ENCODE measurements around the gene FXYD6.

The FXYD6 gene

DNA sequence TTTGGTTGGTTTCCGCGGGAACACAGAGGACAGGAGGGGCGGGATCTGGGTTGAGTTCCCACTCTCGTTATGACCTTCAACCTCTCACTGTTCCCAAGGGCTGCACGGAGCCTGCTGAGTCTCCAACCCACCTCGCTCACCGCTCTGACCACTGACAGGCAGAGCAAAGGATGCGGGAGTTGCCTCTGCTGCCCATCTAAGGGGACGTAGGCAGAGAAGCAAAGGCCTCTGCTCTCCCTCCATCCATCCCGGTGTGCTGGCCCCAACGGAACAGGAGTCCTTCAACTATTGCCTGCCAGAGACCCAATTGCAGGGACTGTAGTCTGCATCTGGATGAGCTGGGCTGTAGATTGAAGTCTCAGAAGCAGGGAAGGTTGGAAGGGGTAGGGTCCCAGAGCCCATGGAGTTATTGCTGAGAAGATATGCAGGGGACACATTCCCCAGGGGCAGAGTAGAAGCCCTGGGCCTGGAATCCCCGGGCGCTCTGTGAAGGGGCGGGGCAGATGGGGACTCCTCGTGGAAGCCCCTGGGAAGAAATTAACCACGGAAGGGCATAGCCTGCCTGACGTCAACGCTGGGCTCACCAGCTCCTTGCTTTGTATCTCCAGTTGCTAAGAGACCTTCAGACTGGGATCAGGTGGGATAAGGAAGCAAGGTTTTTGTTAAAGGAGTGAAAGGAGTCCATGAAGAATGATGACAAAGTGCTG, 39.2 kb downstream of the FXYD6 start:
- Histone ChIP-seq H3K4me3 (ENCODE audit: low read depth in 1 of 2, low read length in 2 of 2) (no peak overlapping the region), H3K9ac (ENCODE audit: low read length) (no peak overlapping the region), H3K27ac (ENCODE audit: low read depth, low read length) (no peak overlapping the region), H3K36me3 (ENCODE audit: insufficient read depth, low read length) (peaks cover 51% of the 10 kb centered on the region), H3K4me1 (ENCODE audit: insufficient read depth, low read length) (peaks cover 4% of the 10 kb centered on the region), H3K9me3 (ENCODE audit: low read length) (no peaks in the 10 kb centered on the region), H3K27me3 (ENCODE audit: control insufficient read depth in 1 of 2, insufficient read depth in 2 of 2, low read length in 2 of 2) (no peaks in the 10 kb centered on the region)

DNA sequence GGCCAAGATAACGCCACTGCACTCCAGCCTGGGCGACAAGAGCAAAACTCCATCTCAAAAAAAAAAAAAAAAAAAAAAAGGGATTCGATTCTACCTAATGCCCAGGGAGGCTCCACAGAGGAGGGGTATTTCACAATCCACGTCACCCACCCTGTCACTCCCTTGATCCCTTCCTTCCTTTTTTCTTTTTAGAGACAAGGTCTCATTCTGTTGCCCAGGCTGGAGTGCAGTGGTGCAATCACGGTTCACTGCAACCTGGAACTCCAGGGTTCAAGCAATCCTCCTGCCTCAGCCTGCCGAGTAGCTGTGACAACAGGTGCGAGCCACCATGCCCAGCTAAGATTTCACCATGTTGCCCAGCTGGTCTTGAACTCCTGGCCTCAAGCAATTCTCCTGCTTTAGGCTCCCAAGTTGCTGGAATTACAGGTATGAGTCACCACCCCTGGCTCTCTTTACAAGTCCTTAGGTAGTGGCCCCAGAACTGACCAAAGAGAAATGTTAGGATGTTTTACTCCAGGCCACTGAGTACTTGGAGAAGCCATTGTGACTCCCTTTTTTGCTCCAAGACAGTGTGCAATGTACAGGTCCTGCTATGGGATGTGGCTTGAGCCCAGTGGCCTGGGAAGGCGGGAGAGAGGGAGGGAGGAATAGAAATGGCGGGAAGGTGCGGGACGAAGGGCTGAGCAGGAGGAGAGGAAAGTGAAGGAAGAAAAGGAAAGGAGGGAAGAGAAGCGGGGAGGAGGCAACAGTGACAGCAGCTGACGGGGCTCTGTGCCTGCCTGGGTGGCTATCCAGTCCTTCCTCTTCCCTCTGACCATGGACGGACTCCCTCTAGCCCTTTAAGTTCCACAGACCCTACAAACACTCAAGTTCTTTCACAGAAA, 40.1 kb downstream of the FXYD6 start:
- Histone ChIP-seq H3K9ac (ENCODE audit: low read length) (no peak overlapping the region), H3K27me3 (ENCODE audit: control insufficient read depth in 1 of 2, insufficient read depth in 2 of 2, low read length in 2 of 2) (no peaks in the 10 kb centered on the region), H3K4me3 (ENCODE audit: low read depth in 1 of 2, low read length in 2 of 2) (no peak overlapping the region), H3K27ac (ENCODE audit: low read depth, low read length) (no peak overlapping the region), H3K4me1 (ENCODE audit: insufficient read depth, low read length) (peaks cover 7% of the 10 kb centered on the region), H3K9me3 (ENCODE audit: low read length) (no peaks in the 10 kb centered on the region), H3K36me3 (ENCODE audit: insufficient read depth, low read length) (peaks cover 42% of the 10 kb centered on the region)

DNA sequence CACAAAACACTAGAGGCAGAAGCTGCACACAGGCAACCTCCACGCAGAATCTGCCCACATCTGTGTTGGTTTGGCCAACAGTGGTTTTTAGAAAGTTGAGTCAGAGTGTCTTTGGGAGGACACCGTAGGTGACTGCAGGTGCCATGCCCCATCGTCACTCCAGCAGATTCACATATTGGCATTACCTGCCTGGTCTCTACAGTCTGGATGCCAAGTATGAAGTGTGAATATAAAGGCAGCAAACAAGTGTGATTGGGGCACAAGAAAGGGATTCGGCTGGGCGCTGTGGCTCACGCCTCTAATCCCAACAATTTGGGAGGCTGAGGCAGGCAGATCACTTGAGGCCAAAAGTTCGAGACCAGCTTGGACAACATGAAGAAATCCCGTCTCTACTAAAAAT, 40.9 kb downstream of the FXYD6 start:
- peaks cover 34% of the 10 kb centered on the region for H3K36me3 ChIP-seq (ENCODE audit: insufficient read depth, low read length)
- H3K9me3 ChIP-seq (ENCODE audit: low read length): no peaks in the 10 kb centered on the region
- H3K9ac ChIP-seq (ENCODE audit: low read length): no peak overlapping the region

DNA sequence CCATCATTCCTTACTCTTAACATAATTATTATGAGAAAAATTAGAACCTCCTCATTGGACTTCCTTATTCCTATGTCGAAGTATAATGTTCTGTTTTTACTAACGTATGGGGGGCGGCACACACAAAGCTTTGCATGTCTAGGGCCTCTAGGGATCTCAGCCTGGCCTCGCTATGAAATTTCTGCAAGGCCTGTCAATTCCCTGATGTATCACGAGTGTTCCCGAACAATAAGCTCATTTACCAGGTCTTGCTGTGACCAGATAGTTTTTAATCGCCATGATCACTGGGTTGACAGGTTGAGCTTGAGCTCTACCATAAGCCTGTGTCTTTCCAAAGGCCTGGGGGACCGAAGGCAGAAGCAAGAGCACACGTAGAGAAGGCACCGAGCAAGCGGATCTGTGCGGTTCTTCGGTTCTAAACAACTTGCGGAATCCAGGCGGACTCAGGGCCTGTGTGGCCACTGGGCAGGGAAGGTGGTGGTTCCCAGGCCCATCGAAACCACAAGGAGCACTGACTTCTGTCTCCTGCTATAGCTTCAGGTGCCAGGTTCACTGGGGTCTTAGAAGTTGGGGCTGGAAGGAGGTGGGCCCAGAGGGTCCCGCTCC, 41.5 kb downstream of the FXYD6 start:
- Histone ChIP-seq H3K27ac (ENCODE audit: low read depth, low read length) (no peak overlapping the region), H3K36me3 (ENCODE audit: insufficient read depth, low read length) (peaks cover 30% of the 10 kb centered on the region), H3K27me3 (ENCODE audit: control insufficient read depth in 1 of 2, insufficient read depth in 2 of 2, low read length in 2 of 2) (no peaks in the 10 kb centered on the region), H3K4me3 (ENCODE audit: low read depth in 1 of 2, low read length in 2 of 2) (no peak overlapping the region), H3K9ac (ENCODE audit: low read length) (no peak overlapping the region), H3K4me1 (ENCODE audit: insufficient read depth, low read length) (peaks cover 12% of the 10 kb centered on the region), H3K9me3 (ENCODE audit: low read length) (no peaks in the 10 kb centered on the region)

More for the DNA sequence above, 40.9 kb downstream of the FXYD6 start:
- Histone ChIP-seq H3K4me1 (ENCODE audit: insufficient read depth, low read length) (peaks cover 12% of the 10 kb centered on the region), H3K27ac (ENCODE audit: low read depth, low read length) (no peak overlapping the region), H3K4me3 (ENCODE audit: low read depth in 1 of 2, low read length in 2 of 2) (no peak overlapping the region), H3K27me3 (ENCODE audit: control insufficient read depth in 1 of 2, insufficient read depth in 2 of 2, low read length in 2 of 2) (no peaks in the 10 kb centered on the region)

DNA sequence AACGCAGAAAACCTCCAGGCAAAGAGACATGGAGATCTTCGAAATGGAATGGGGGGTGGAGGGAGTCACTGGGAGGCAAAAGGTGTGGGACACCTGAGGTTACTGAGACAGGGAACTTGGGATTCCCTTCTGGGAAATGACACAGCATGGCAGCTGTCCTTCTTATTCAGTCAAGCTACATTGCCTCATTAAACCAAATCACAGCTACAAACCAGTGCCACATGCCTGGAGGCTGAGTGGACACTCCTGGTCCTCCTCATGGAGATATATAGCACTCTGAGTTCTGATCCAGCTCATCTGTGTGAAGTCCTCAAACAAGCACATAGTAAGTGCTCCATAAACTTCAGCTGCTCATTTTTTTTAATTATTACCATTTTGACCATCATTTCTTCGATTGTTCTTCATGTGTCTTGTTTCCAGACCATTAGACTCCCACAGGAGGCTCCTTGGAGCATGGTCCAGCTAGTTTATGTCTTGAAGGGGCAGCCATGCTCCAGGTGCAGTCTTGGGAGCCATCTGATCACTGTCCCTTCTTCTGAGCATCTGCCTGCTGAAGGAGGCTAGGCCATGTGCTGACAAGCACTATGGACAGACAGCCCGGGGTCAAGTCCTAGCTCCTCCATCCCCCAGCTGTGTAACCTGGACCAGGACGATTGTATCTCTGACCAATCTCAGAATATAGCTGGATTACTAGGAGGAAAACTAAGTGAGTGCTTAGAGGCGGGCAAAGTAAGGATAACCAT, 42.2 kb downstream of the FXYD6 start:
- H3K9ac ChIP-seq (ENCODE audit: low read length): no peak overlapping the region
- no peak overlapping the region for H3K4me3 ChIP-seq (ENCODE audit: low read depth in 1 of 2, low read length in 2 of 2)
- H3K36me3 ChIP-seq (ENCODE audit: insufficient read depth, low read length): peaks cover 23% of the 10 kb centered on the region
- H3K9me3 ChIP-seq (ENCODE audit: low read length): no peaks in the 10 kb centered on the region
- H3K27me3 ChIP-seq (ENCODE audit: control insufficient read depth in 1 of 2, insufficient read depth in 2 of 2, low read length in 2 of 2): no peaks in the 10 kb centered on the region
- H3K27ac ChIP-seq (ENCODE audit: low read depth, low read length): no peak overlapping the region
- H3K4me1 ChIP-seq (ENCODE audit: insufficient read depth, low read length): peaks cover 12% of the 10 kb centered on the region

DNA sequence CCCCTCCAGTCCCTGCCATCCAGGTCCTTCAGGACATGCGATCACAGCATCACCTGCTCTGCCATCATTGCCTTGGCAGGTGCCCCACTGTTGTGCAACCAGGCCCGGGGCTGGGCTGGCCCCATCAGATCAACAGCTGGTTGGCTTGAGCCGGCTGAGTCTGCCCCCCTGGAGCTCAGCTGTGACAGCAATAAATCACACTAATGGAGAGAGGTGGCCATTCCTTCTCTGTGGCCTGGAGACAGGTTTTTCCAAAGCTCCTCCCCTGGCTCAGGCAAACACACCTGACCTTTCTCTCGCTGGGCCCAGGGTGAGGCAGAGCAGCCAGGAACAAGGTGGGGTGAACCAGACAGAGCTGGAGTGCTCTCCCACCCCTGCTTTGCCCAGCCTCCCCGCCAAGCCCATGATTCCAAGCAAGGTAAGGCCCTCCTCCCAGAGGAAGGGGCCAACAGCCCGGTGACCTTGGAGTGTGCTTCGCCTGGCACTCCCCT, 43.0 kb downstream of the FXYD6 start:
- H3K36me3 ChIP-seq (ENCODE audit: insufficient read depth, low read length): peaks cover 15% of the 10 kb centered on the region
- no peak overlapping the region for H3K27ac ChIP-seq (ENCODE audit: low read depth, low read length)
- H3K9ac ChIP-seq (ENCODE audit: low read length): no peak overlapping the region
- no peaks in the 10 kb centered on the region for H3K9me3 ChIP-seq (ENCODE audit: low read length)
- no peaks in the 10 kb centered on the region for H3K27me3 ChIP-seq (ENCODE audit: control insufficient read depth in 1 of 2, insufficient read depth in 2 of 2, low read length in 2 of 2)
- H3K4me1 ChIP-seq (ENCODE audit: insufficient read depth, low read length): peaks cover 20% of the 10 kb centered on the region
- H3K4me3 ChIP-seq (ENCODE audit: low read depth in 1 of 2, low read length in 2 of 2): no peak overlapping the region

DNA sequence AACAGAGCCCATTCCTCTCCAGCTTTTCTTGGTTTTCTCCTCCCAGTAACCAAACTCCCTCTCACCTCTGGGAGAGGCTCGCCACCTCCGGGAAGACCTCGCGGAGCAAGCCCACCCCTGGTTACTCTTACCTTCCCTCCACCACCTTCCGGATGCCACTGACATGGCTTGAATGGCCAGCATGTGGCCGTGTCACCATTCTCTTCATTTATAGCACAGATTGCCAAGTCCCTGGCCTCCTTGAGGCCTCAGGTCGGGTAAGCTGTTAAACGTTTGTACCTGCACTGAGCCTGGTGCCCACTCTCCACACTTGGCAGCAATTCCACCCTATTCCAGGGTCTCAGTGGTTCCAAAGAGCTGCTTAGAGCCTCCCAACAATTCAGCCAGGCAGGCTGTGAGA, 43.9 kb downstream of the FXYD6 start:
- H3K27ac ChIP-seq (ENCODE audit: low read depth, low read length): no peak overlapping the region
- H3K4me1 ChIP-seq (ENCODE audit: insufficient read depth, low read length): peaks cover 20% of the 10 kb centered on the region
- H3K36me3 ChIP-seq (ENCODE audit: insufficient read depth, low read length): peaks cover 6% of the 10 kb centered on the region
- no peaks in the 10 kb centered on the region for H3K27me3 ChIP-seq (ENCODE audit: control insufficient read depth in 1 of 2, insufficient read depth in 2 of 2, low read length in 2 of 2)
- no peak overlapping the region for H3K4me3 ChIP-seq (ENCODE audit: low read depth in 1 of 2, low read length in 2 of 2)
- no peaks in the 10 kb centered on the region for H3K9me3 ChIP-seq (ENCODE audit: low read length)
- H3K9ac ChIP-seq (ENCODE audit: low read length): no peak overlapping the region

DNA sequence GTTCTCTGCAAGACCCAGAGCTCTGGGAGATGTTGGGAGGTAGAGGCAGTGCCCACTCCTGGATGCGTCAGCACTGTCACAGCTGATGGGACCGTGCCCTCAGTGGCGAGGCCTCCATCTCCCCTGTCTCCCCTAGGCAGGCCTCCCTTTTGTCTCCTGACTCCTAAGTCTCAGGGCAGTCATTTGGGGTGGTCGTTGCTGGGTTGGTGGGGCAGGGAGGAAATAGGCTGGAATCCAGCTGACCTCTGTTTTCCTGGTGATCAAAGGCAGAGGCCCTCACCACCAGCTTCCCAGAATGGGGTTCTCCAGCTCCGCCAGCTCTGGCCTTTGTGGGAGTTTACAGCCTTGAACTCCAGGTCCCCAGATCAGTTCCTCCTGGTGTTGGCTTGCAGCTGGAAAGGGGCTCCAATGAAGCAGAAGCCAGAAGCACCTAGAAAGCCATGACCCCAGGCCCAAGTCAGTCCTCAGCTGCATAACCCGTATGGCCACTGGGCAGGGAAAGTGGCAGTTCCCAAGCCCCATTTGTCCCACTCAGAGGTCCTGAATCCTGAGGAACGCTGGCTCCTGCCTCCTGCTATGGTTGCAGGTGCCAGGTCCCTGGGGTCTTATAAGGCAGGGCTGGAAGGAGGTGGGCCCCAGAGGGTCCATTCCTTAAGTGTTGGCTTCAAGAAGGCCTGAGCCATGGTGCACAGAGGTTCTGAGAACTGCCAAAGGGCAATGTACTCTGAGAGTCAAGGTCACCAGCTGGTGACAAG, 44.6 kb downstream of the FXYD6 start:
- Histone ChIP-seq H3K4me3 (ENCODE audit: low read depth in 1 of 2, low read length in 2 of 2) (no peak overlapping the region), H3K9ac (ENCODE audit: low read length) (no peak overlapping the region), H3K9me3 (ENCODE audit: low read length) (no peaks in the 10 kb centered on the region), H3K27ac (ENCODE audit: low read depth, low read length) (no peak overlapping the region), H3K27me3 (ENCODE audit: control insufficient read depth in 1 of 2, insufficient read depth in 2 of 2, low read length in 2 of 2) (no peaks in the 10 kb centered on the region), H3K4me1 (ENCODE audit: insufficient read depth, low read length) (peaks cover 20% of the 10 kb centered on the region), H3K36me3 (ENCODE audit: insufficient read depth, low read length) (no peaks in the 10 kb centered on the region)

DNA sequence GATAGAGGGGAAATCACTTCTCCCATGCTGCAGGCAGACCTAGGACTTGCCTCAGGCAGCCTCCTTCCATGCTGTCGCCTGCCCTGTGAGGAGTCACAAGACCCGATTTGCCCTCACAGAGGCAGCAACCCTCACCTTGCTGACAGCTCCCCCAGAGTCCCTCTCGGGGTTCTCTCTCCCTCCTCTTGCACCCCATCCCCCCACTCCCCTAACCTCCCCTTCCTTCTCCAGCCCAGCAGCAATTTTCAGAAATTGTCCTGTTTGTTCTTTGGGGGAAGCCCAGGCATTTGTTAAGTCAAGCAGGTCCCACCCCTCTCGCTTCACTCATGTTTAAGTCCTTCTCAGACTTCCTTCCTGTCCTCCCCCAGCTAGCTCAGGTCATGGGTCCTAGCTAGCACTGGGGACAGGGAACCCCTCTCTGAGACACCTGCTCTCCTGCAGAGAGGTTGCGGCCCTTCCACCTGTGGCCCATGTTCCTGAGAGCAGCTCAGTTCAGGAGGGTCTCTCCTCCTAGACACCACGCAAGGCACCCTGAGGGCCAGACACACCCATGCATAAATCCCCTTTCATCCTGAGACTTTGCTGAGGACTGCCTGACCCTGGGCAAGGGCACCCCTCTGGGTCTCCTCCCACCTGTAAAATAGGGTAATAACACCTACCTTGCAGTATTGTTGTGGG, 45.6 kb downstream of the FXYD6 start:
- H3K27ac ChIP-seq (ENCODE audit: low read depth, low read length): no peak overlapping the region
- H3K36me3 ChIP-seq (ENCODE audit: insufficient read depth, low read length): no peaks in the 10 kb centered on the region
- no peak overlapping the region for H3K4me3 ChIP-seq (ENCODE audit: low read depth in 1 of 2, low read length in 2 of 2)
- peaks cover 22% of the 10 kb centered on the region for H3K4me1 ChIP-seq (ENCODE audit: insufficient read depth, low read length)
- H3K9me3 ChIP-seq (ENCODE audit: low read length): no peaks in the 10 kb centered on the region
- H3K27me3 ChIP-seq (ENCODE audit: control insufficient read depth in 1 of 2, insufficient read depth in 2 of 2, low read length in 2 of 2): no peaks in the 10 kb centered on the region
- no peak overlapping the region for H3K9ac ChIP-seq (ENCODE audit: low read length)

DNA sequence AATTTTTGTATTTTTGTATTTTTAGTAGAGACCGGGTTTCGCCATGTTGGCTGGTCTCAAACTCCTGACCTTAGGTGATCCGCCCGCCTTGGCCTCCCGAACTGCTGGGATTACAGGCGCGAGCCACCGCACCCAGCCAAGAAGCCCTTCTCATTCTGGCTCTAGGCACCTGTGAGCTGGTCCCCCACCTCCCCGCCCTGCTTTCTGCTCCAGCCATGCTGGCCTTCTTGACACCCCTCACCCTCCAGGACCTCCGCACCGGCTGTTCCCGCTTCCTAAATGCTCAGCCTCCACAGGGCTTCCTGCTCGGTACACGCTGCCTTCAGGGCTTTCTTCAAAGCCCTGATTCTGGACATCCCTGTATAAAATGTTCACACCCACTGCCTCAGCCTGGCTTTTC, 46.4 kb downstream of the FXYD6 start:
- H3K4me1 ChIP-seq (ENCODE audit: insufficient read depth, low read length): peaks cover 30% of the 10 kb centered on the region
- no peak overlapping the region for H3K9ac ChIP-seq (ENCODE audit: low read length)
- H3K27me3 ChIP-seq (ENCODE audit: control insufficient read depth in 1 of 2, insufficient read depth in 2 of 2, low read length in 2 of 2): no peaks in the 10 kb centered on the region
- no peak overlapping the region for H3K4me3 ChIP-seq (ENCODE audit: low read depth in 1 of 2, low read length in 2 of 2)
- H3K9me3 ChIP-seq (ENCODE audit: low read length): no peaks in the 10 kb centered on the region
- no peak overlapping the region for H3K27ac ChIP-seq (ENCODE audit: low read depth, low read length)
- H3K36me3 ChIP-seq (ENCODE audit: insufficient read depth, low read length): no peaks in the 10 kb centered on the region

Data from muscle layer of colon (tissue), 2 donors.